Ovary (tissue), 9 donors: ENCODE results near the gene BCLAF3. TPM values are rescaled to one million over a fixed set of nuclear protein-coding genes. Genes with fewer than 3 reads are reported as not detected.

Experiments used
- DNase-seq, 5 donors: peaks; one replicate each; pipeline ENCODE4 v3.0.0-alpha.2; 2019 to 2020
- H3K27ac ChIP-seq, 2 donors: fragments of 200-600 bp; one replicate each; pipeline versions ENCODE4 v1.5.1 to v1.8.0; 2019 to 2022
- H3K27me3 ChIP-seq: fragments of 200-600 bp; one replicate; pipeline ENCODE4 v1.8.0; 2022
- H3K36me3 ChIP-seq: fragments of 200-600 bp; sonication (generic); one replicate; pipeline ENCODE4 v1.5.1; 2019
- H3K4me1 ChIP-seq: one replicate; pipeline ENCODE4 v1.8.1; 2013; ENCODE audit warnings: mild to moderate bottlenecking, moderate library complexity; ENCODE audit not compliant: insufficient read depth
- H3K4me3 ChIP-seq: fragments of 200-600 bp; sonication (generic); one replicate; pipeline ENCODE4 v1.5.1; 2017
- H3K9me3 ChIP-seq, 2 donors: fragments of 200-600 bp in 1 of 2; sonication (generic) in 1 of 2; one replicate each; pipeline versions ENCODE4 v1.5.1 to v1.8.1; 2013 to 2019; ENCODE audit warnings: mild to moderate bottlenecking in 1 of 2, moderate library complexity in 1 of 2
- EP300 ChIP-seq: sonication (generic); formaldehyde crosslinking; IDR thresholded peaks from one replicate; pipeline ENCODE4 v1.6.1; 2017; ENCODE audit warnings: antibody characterized with exemption
- POLR2A ChIP-seq: fragments of 450-650 bp; IDR thresholded peaks from one replicate; pipeline ENCODE4 v1.6.1; 2017; ENCODE audit warnings: antibody characterized with exemption, mild to moderate bottlenecking, moderate library complexity
- WGBS, 3 donors: extraction: QIAGEN DNeasy Blood & Tissue Kit in 1 of 3; methylation state at CpG; one replicate each; pipeline versions ENCODE4 v1.1.5 to v1.1.7; 2013 to 2017; 5-methylcytosine and 5-hydroxymethylcytosine counted together
- intact Hi-C, 4 donors: fragments of 100-400 bp; cut with DNase I; formaldehyde crosslinking; loops; one replicate each; pipeline versions ENCODE4 v1.11.0 to v1.15.1; 2022 to 2023
- polyA plus RNA-seq, 2 donors: library from polyadenylated mRNA; stranded (reverse); fragments of 200-250 nt in 1 of 2; fragments of 350-450 nt in 1 of 2; fragmentation: Illumina TruSeq in 1 of 2; extraction: RNeasy Lipid Tissue Mini Kit (QIAGEN cat#74804) in 1 of 2; gene quantifications; one replicate each; pipeline ENCODE4 v1.2.3, GENCODE V29; 2013 to 2014
- total RNA-seq, 7 donors: library from RNA; depleted of rRNA in 2 of 7; stranded (reverse); fragments of >200 nt in 2 of 7; fragmentation: NEBNext Ultra II Directional in 3 of 7; extraction: Animal tissue kit (Norgen Biotek cat#: 25700) in 3 of 7; gene quantifications; one replicate each; pipeline versions ENCODE4 v1.1.0 to v1.2.4, GENCODE V29; 2016 to 2023
- TF ChIP-seq, protein P1 (sequence below), 3 donors: fragments of 450-650 bp in 2 of 3; fragments of 200-600 bp in 1 of 3; IDR thresholded peaks; one replicate each; pipeline versions ENCODE4 v1.5.1 to v1.8.0; 2016 to 2022; ENCODE audit warnings: antibody characterized with exemption in 3 of 3, mild to moderate bottlenecking in 1 of 3
- donor health status: DM: no; HTN: no; CAD: no; lungs with moderate emphysema.
- donor health status: DM: no; HTN: no; CAD: no.
- donor health status: Bipolar disorder and iron deficiency.
- donor health status: DM: yes; HTN: yes; CAD: no.
- donor health status: DM: no; HTN: no; CAD: no.
- donor health status: DM: yes; HTN: yes; CAD: no.

Gene BCLAF3
- total and polyA plus RNA-seq, 9 donors, result 4.1 to 19.1 (median 11.2) TPM

DNA sequence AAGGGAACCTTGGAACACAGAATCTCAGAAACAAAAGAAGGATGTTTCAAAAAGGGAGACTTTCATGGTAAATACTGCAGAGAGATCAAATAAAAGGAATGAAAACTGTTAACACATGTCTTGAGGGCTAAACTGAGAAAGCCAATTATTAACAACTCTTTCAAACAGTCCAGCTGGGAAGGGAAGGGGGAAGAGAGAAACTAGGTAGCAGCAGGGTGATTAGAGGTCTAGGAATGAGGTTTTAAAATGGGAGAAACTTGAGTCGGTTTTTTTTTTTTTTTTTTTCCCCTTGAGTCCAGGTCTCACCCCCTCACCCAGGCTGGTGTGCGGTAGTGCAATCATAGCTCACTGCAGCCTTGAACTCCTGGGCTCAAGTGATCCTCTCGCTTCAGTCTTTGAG is 4.3 kb downstream of the BCLAF3 start:
- intact Hi-C loops, result no loop called here
- 69 to 75% (median 73%) methylated on average over 3 of the region's 3 CpGs for WGBS, 3 donors

DNA sequence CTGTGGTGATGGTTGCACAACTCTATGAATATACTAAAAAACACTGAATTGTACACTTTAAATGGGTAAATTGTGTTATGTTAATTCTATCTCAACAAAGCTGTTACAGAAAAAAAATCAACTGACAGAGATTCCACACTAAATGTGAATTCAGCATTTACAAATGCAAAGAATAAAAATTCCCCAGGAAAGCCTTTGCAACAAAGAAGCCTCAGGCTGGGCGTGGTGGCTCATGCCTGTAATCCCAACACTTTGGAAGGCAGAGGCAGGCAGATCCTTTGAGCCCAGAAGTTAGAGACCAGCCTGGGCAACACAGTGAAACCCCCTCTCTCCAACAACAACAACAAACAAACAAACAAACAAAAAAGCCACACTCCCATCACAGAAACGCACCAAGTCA is 8.9 kb downstream of the BCLAF3 start:
- Histone ChIP-seq H3K27me3 (no peaks in the 10 kb centered on the region), H3K27ac (no peak overlapping the region), H3K4me3 (no peak overlapping the region), H3K36me3 (no peaks in the 10 kb centered on the region), H3K9me3 (peaks cover 0 to 3% of the 10 kb centered on the region in 2 donors), H3K4me1 (peaks cover 2% of the 10 kb centered on the region)
- TF ChIP-seq, protein P1, sequence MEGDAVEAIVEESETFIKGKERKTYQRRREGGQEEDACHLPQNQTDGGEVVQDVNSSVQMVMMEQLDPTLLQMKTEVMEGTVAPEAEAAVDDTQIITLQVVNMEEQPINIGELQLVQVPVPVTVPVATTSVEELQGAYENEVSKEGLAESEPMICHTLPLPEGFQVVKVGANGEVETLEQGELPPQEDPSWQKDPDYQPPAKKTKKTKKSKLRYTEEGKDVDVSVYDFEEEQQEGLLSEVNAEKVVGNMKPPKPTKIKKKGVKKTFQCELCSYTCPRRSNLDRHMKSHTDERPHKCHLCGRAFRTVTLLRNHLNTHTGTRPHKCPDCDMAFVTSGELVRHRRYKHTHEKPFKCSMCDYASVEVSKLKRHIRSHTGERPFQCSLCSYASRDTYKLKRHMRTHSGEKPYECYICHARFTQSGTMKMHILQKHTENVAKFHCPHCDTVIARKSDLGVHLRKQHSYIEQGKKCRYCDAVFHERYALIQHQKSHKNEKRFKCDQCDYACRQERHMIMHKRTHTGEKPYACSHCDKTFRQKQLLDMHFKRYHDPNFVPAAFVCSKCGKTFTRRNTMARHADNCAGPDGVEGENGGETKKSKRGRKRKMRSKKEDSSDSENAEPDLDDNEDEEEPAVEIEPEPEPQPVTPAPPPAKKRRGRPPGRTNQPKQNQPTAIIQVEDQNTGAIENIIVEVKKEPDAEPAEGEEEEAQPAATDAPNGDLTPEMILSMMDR (IDR thresholded peaks at IDR 0.05), result no peak
- TF ChIP-seq EP300, result no peak
- 72 to 75% (median 75%) methylated on average over 2 of the region's 2 CpGs for WGBS, 3 donors
- DNase-seq, result no peak
- intact Hi-C loops, result no loop called here

More for the DNA sequence above, 4.3 kb downstream of the BCLAF3 start:
- H3K9me3 ChIP-seq, result no peaks in the 10 kb centered on the region
- no peaks in the 10 kb centered on the region for H3K36me3 ChIP-seq
- DNase-seq, result no peak
- peaks cover 2% of the 10 kb centered on the region for H3K4me1 ChIP-seq
- no peaks in the 10 kb centered on the region for H3K27me3 ChIP-seq
- no peak overlapping the region for H3K4me3 ChIP-seq
- H3K27ac ChIP-seq, result no peak overlapping the region
- no peak for TF ChIP-seq EP300
- TF ChIP-seq, protein P1 (IDR thresholded peaks at IDR 0.05), result no peak

- Histone ChIP-seq H3K27ac (no peak overlapping the region), H3K4me1 (no peaks in the 10 kb centered on the region), H3K27me3 (no peaks in the 10 kb centered on the region), H3K36me3 (no peaks in the 10 kb centered on the region), H3K9me3 (peaks cover 0 to 3% of the 10 kb centered on the region in 2 donors), H3K4me3 (no peak overlapping the region)
- intact Hi-C loops, result no loop called here
- no peak for DNase-seq
- TF ChIP-seq EP300, result no peak
- no peak for TF ChIP-seq POLR2A
- TF ChIP-seq, protein P1 (IDR thresholded peaks at IDR 0.05), result no peak
Measured at GRCh38 chrX:19975845-19976244, 15.0 kb downstream of the BCLAF3 start.

GRCh38 chrX:19972984-19973383 is 17.9 kb downstream of the BCLAF3 start:
- no peak overlapping the region for H3K27ac ChIP-seq
- no peaks in the 10 kb centered on the region for H3K27me3 ChIP-seq
- no peaks in the 10 kb centered on the region for H3K4me1 ChIP-seq
- H3K9me3 ChIP-seq, result peaks cover 0 to under 1% of the 10 kb centered on the region in 2 donors
- no peak overlapping the region for H3K4me3 ChIP-seq
- H3K36me3 ChIP-seq, result no peaks in the 10 kb centered on the region
- no peak for DNase-seq
- intact Hi-C loops, result no loop called here
- TF ChIP-seq EP300, result no peak
- no peak for TF ChIP-seq POLR2A
- TF ChIP-seq, protein P1 (IDR thresholded peaks at IDR 0.05), result no peak

- WGBS, 3 donors, result 81 to 90% (median 85%) methylated on average over 6 of the region's 6 CpGs
- no peaks in the 10 kb centered on the region for H3K4me1 ChIP-seq
- no peak for DNase-seq
- intact Hi-C loops, result no loop called here
- H3K27ac ChIP-seq, result no peak overlapping the region
- no peak overlapping the region for H3K4me3 ChIP-seq
- TF ChIP-seq, protein P1 (IDR thresholded peaks at IDR 0.05), result no peak
- TF ChIP-seq POLR2A, result no peak
- no peak for TF ChIP-seq EP300
- H3K27me3 ChIP-seq, result no peaks in the 10 kb centered on the region
- no peaks in the 10 kb centered on the region for H3K9me3 ChIP-seq
- no peaks in the 10 kb centered on the region for H3K36me3 ChIP-seq
Measured at GRCh38 chrX:19968276-19968675, 22.6 kb downstream of the BCLAF3 start.
